Measurements from ENCODE around the gene NCKAP5.

Gene NCKAP5

DNA sequence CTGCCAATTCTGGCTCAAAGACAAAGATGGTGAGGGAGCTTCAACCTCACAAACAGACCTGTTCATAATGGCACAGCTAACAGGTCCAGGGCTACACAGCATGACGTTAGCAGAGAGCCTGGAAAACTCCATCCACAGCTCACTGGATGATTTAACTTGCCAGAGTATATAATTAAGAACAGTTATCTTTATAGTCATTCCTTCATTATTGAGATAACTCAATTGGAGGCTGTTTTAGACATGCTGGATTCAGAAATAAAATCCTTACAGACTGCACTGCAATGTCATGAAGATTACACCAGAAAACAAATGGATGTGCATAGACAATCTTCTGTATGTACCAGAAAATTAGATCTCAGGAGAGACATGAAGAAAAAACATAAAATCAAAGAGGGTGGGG is 843.1 kb downstream of the NCKAP5 start:
- TF ChIP-seq CTCF (IDR thresholded peaks at IDR 0.05; ENCODE audit: borderline replicate concordance, extremely low read depth, low read length, poor library complexity, severe bottlenecking) (no peak), EZH2 (IDR thresholded peaks at IDR 0.05; ENCODE audit: borderline replicate concordance, low read depth, low read length, severe bottlenecking) (no peak)
- Histone ChIP-seq H3K4me2 (ENCODE audit: insufficient read depth, low read length) (no peak overlapping the region), H3K36me3 (ENCODE audit: insufficient read depth, low read length) (no peaks in the 10 kb centered on the region), H3K9ac (ENCODE audit: low read depth, low read length) (no peak overlapping the region), H2AFZ (ENCODE audit: low read depth, low read length) (no peak overlapping the region), H3K4me3 (ENCODE audit: low read depth in 1 of 2, low read length in 2 of 2) (no peak overlapping the region), H3K27me3 (ENCODE audit: insufficient read depth, low read length, poor library complexity) (no peaks in the 10 kb centered on the region), H4K20me1 (ENCODE audit: insufficient read depth, low read length) (no peaks in the 10 kb centered on the region), H3K4me1 (ENCODE audit: insufficient read depth, low read length) (no peaks in the 10 kb centered on the region), H3K9me3 (ENCODE audit: insufficient read depth, low read length, severe bottlenecking) (no peaks in the 10 kb centered on the region), H3K27ac (ENCODE audit: low read length) (no peak overlapping the region), H3K79me2 (ENCODE audit: insufficient read depth, low read length) (no peaks in the 10 kb centered on the region)
- no peak for ATAC-seq (ENCODE audit: insufficient read depth, low read depth)
- DNase-seq = no peak

GRCh38 chr2:132721938-132722337 is 846.3 kb downstream of the NCKAP5 start:
- ATAC-seq (ENCODE audit: insufficient read depth, low read depth) (no peak), DNase-seq (no peak)
- H3K9me3 ChIP-seq (ENCODE audit: insufficient read depth, low read length, severe bottlenecking) = no peaks in the 10 kb centered on the region
- no peaks in the 10 kb centered on the region for H3K36me3 ChIP-seq (ENCODE audit: insufficient read depth, low read length)
- no peaks in the 10 kb centered on the region for H3K79me2 ChIP-seq (ENCODE audit: insufficient read depth, low read length)
- no peak overlapping the region for H3K4me3 ChIP-seq (ENCODE audit: low read depth in 1 of 2, low read length in 2 of 2)
- no peak overlapping the region for H3K9ac ChIP-seq (ENCODE audit: low read depth, low read length)
- no peaks in the 10 kb centered on the region for H4K20me1 ChIP-seq (ENCODE audit: insufficient read depth, low read length)
- no peak overlapping the region for H2AFZ ChIP-seq (ENCODE audit: low read depth, low read length)
- TF ChIP-seq CTCF (IDR thresholded peaks at IDR 0.05; ENCODE audit: borderline replicate concordance, extremely low read depth, low read length, poor library complexity, severe bottlenecking) (no peak), EZH2 (IDR thresholded peaks at IDR 0.05; ENCODE audit: borderline replicate concordance, low read depth, low read length, severe bottlenecking) (no peak)
- no peaks in the 10 kb centered on the region for H3K27me3 ChIP-seq (ENCODE audit: insufficient read depth, low read length, poor library complexity)
- H3K4me2 ChIP-seq (ENCODE audit: insufficient read depth, low read length) = no peak overlapping the region
- no peaks in the 10 kb centered on the region for H3K4me1 ChIP-seq (ENCODE audit: insufficient read depth, low read length)
- no peak overlapping the region for H3K27ac ChIP-seq (ENCODE audit: low read length)

DNA sequence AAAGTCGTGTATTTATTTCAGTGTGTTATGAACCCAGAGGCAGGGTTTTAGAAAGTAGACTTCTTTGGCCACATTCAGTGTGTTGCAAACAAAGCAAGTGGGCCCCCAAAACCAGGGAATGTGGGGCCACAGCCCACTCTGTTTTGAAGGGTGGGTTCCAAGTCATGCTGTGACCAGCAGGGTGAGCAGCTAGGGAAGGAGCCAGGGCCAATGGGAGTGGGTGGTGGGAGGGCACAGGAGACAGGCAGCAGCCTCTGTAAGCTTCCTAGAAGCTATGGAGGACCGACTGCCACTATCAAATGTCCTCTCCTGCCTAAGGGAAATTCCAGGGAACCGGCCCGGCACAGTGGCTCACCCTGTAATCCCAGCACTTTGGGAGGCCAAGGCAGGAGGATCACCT is 847.9 kb downstream of the NCKAP5 start:
- Histone ChIP-seq H3K9me3 (ENCODE audit: insufficient read depth, low read length, severe bottlenecking) (no peaks in the 10 kb centered on the region), H3K4me2 (ENCODE audit: insufficient read depth, low read length) (no peak overlapping the region), H3K4me1 (ENCODE audit: insufficient read depth, low read length) (no peaks in the 10 kb centered on the region), H4K20me1 (ENCODE audit: insufficient read depth, low read length) (no peaks in the 10 kb centered on the region), H3K27me3 (ENCODE audit: insufficient read depth, low read length, poor library complexity) (no peaks in the 10 kb centered on the region), H3K9ac (ENCODE audit: low read depth, low read length) (no peak overlapping the region), H2AFZ (ENCODE audit: low read depth, low read length) (no peak overlapping the region), H3K79me2 (ENCODE audit: insufficient read depth, low read length) (no peaks in the 10 kb centered on the region), H3K36me3 (ENCODE audit: insufficient read depth, low read length) (no peaks in the 10 kb centered on the region), H3K27ac (ENCODE audit: low read length) (no peak overlapping the region), H3K4me3 (ENCODE audit: low read depth in 1 of 2, low read length in 2 of 2) (no peak overlapping the region)
- TF ChIP-seq EZH2 (IDR thresholded peaks at IDR 0.05; ENCODE audit: borderline replicate concordance, low read depth, low read length, severe bottlenecking) = no peak
- TF ChIP-seq CTCF (IDR thresholded peaks at IDR 0.05; ENCODE audit: borderline replicate concordance, extremely low read depth, low read length, poor library complexity, severe bottlenecking) = no peak
- no peak for ATAC-seq (ENCODE audit: insufficient read depth, low read depth)
- DNase-seq = no peak

GRCh38 chr2:132719480-132719879 is 848.8 kb downstream of the NCKAP5 start:
- Histone ChIP-seq H3K4me1 (ENCODE audit: insufficient read depth, low read length) (no peaks in the 10 kb centered on the region), H3K9me3 (ENCODE audit: insufficient read depth, low read length, severe bottlenecking) (no peaks in the 10 kb centered on the region), H3K4me3 (ENCODE audit: low read depth in 1 of 2, low read length in 2 of 2) (no peak overlapping the region), H3K36me3 (ENCODE audit: insufficient read depth, low read length) (no peaks in the 10 kb centered on the region), H4K20me1 (ENCODE audit: insufficient read depth, low read length) (no peaks in the 10 kb centered on the region), H3K27ac (ENCODE audit: low read length) (no peak overlapping the region), H2AFZ (ENCODE audit: low read depth, low read length) (no peak overlapping the region), H3K9ac (ENCODE audit: low read depth, low read length) (no peak overlapping the region), H3K4me2 (ENCODE audit: insufficient read depth, low read length) (no peak overlapping the region), H3K79me2 (ENCODE audit: insufficient read depth, low read length) (no peaks in the 10 kb centered on the region), H3K27me3 (ENCODE audit: insufficient read depth, low read length, poor library complexity) (no peaks in the 10 kb centered on the region)
- TF ChIP-seq EZH2 (IDR thresholded peaks at IDR 0.05; ENCODE audit: borderline replicate concordance, low read depth, low read length, severe bottlenecking) (no peak), CTCF (IDR thresholded peaks at IDR 0.05; ENCODE audit: borderline replicate concordance, extremely low read depth, low read length, poor library complexity, severe bottlenecking) (no peak)
- ATAC-seq (ENCODE audit: insufficient read depth, low read depth) = no peak
- no peak for DNase-seq

All from DND-41 (cell line).